Measurements from ENCODE around the gene ZMAT5. TPM values are rescaled to one million over a fixed set of nuclear protein-coding genes. Genes with fewer than 3 reads are reported as not detected.

The ZMAT5 gene
- polyA plus RNA-seq, 3 donors = 27.1 to 79.4 (median 59.3) TPM

DNA sequence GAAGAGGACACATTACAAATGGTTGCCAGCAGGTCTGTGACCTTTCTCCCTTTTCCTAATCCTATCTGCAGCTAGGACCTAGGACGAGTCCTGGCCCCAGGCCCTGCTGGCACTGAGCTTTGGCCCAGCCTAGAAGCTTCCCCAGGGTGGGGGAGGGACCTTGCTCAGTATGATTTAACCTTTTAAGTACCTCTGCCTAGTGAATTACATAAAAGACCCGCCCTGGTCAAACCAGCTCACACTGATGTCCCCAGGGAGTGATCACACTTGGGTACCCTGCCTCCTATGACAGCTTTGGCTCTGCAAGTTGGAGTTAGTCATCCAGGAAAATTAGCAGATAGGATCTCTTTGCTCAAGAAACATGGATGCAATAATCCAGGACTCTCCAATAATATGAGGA lies 49.3 kb upstream of the ZMAT5 start:
- Mint-ChIP-seq H3K27me3 (ENCODE audit: low read depth in 3 of 3) (no peaks in the 10 kb centered on the region), H3K4me3 (no peak overlapping the region), H3K4me1 (peaks cover 7% of the 10 kb centered on the region), H3K9me3 (no peaks in the 10 kb centered on the region), H3K27ac (no peak overlapping the region), H3K36me3 (peaks cover 83 to 92% of the 10 kb centered on the region in 2 donors)
- H2AFZ ChIP-seq (ENCODE audit: insufficient read depth, low read depth, low read length, poor library complexity, severe bottlenecking) = no peak overlapping the region
- H3K27ac ChIP-seq (ENCODE audit: low read depth in 1 of 2, low read length in 2 of 2) = no peak overlapping the region
- no peak overlapping the region for H3K4me3 ChIP-seq (replicated peaks in 1 of 3; ENCODE audit: low read depth in 2 of 3, low read length in 3 of 3)
- no peak overlapping the region for H3K4me2 ChIP-seq (replicated peaks; ENCODE audit: extremely low read depth, low read length, poor library complexity, severe bottlenecking)
- H3K9me3 ChIP-seq (replicated peaks in 1 of 2; ENCODE audit: control insufficient read depth in 1 of 2, insufficient read depth in 1 of 2, low read length in 2 of 2) = no peaks in the 10 kb centered on the region
- 100% methylated on average over 1 of the region's 2 CpGs for WGBS (ENCODE audit: insufficient coverage)
- intact Hi-C loops (cut with micrococcal nuclease) = no loop called here
- peaks cover 79 to 92% of the 10 kb centered on the region in 2 donors for H3K36me3 ChIP-seq (replicated peaks in 1 of 2; ENCODE audit: control insufficient read depth in 1 of 2, insufficient read depth in 2 of 2, low read length in 2 of 2)
- H3K9ac ChIP-seq (ENCODE audit: insufficient read depth, low read length, poor library complexity, severe bottlenecking) = no peak overlapping the region
- no peaks in the 10 kb centered on the region for H3K27me3 ChIP-seq (ENCODE audit: control insufficient read depth in 2 of 2, insufficient read depth in 2 of 2, low read length in 2 of 2)
- TF ChIP-seq, protein P1, sequence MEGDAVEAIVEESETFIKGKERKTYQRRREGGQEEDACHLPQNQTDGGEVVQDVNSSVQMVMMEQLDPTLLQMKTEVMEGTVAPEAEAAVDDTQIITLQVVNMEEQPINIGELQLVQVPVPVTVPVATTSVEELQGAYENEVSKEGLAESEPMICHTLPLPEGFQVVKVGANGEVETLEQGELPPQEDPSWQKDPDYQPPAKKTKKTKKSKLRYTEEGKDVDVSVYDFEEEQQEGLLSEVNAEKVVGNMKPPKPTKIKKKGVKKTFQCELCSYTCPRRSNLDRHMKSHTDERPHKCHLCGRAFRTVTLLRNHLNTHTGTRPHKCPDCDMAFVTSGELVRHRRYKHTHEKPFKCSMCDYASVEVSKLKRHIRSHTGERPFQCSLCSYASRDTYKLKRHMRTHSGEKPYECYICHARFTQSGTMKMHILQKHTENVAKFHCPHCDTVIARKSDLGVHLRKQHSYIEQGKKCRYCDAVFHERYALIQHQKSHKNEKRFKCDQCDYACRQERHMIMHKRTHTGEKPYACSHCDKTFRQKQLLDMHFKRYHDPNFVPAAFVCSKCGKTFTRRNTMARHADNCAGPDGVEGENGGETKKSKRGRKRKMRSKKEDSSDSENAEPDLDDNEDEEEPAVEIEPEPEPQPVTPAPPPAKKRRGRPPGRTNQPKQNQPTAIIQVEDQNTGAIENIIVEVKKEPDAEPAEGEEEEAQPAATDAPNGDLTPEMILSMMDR (IDR thresholded peaks at IDR 0.05) = no peak
- H4K20me1 ChIP-seq (ENCODE audit: insufficient read depth, low read length) = no peaks in the 10 kb centered on the region
- no peaks in the 10 kb centered on the region for H3K79me2 ChIP-seq (ENCODE audit: insufficient read depth, low read length)
- no peak for DNase-seq
- peaks cover 8 to 11% of the 10 kb centered on the region in 2 donors for H3K4me1 ChIP-seq (ENCODE audit: control insufficient read depth in 1 of 2, insufficient read depth in 2 of 2, low read length in 2 of 2)

- TF ChIP-seq, protein P1 (IDR thresholded peaks at IDR 0.05) = no peak
- Mint-ChIP-seq H3K9me3 (no peaks in the 10 kb centered on the region), H3K27me3 (ENCODE audit: low read depth in 3 of 3) (no peaks in the 10 kb centered on the region), H3K4me1 (peaks cover 2% of the 10 kb centered on the region), H3K36me3 (peaks cover 87 to 97% of the 10 kb centered on the region in 2 donors), H3K4me3 (no peak overlapping the region), H3K27ac (peak overlapping the region in 1 of 7 donors; percentile 72)
- Histone ChIP-seq H4K20me1 (ENCODE audit: insufficient read depth, low read length) (no peaks in the 10 kb centered on the region), H3K36me3 (replicated peaks in 1 of 2; ENCODE audit: control insufficient read depth in 1 of 2, insufficient read depth in 2 of 2, low read length in 2 of 2) (peaks cover 82 to 97% of the 10 kb centered on the region in 2 donors), H3K4me1 (ENCODE audit: control insufficient read depth in 1 of 2, insufficient read depth in 2 of 2, low read length in 2 of 2) (peaks cover 3 to 6% of the 10 kb centered on the region in 2 donors), H3K27me3 (ENCODE audit: control insufficient read depth in 2 of 2, insufficient read depth in 2 of 2, low read length in 2 of 2) (no peaks in the 10 kb centered on the region), H3K9ac (ENCODE audit: insufficient read depth, low read length, poor library complexity, severe bottlenecking) (no peak overlapping the region), H3K79me2 (ENCODE audit: insufficient read depth, low read length) (no peaks in the 10 kb centered on the region), H3K4me3 (replicated peaks in 1 of 3; ENCODE audit: low read depth in 2 of 3, low read length in 3 of 3) (no peak overlapping the region), H3K9me3 (replicated peaks in 1 of 2; ENCODE audit: control insufficient read depth in 1 of 2, insufficient read depth in 1 of 2, low read length in 2 of 2) (no peaks in the 10 kb centered on the region), H3K27ac (ENCODE audit: low read depth in 1 of 2, low read length in 2 of 2) (no peak overlapping the region), H2AFZ (ENCODE audit: insufficient read depth, low read depth, low read length, poor library complexity, severe bottlenecking) (no peak overlapping the region), H3K4me2 (replicated peaks; ENCODE audit: extremely low read depth, low read length, poor library complexity, severe bottlenecking) (no peak overlapping the region)
- intact Hi-C loops (cut with micrococcal nuclease) = no loop called here
- DNase-seq = no peak
- 100% methylated on average over 1 of the region's 4 CpGs for WGBS (ENCODE audit: insufficient coverage)
Measured at GRCh38 chr22:29815580-29815979, 48.8 kb upstream of the ZMAT5 start.

All from CD14-positive monocyte (primary cell).